HG03565 (cell line): ENCODE data around the gene DCAF11.

Source experiments
- ATAC-seq: cut with Tn5 transposase; IDR thresholded peaks from one replicate; pipeline ENCODE4 v1.9.1; 2021; ENCODE audit warnings: mild to moderate bottlenecking, moderate library complexity; ENCODE audit not compliant: unreplicated experiment

DCAF11 gene

GRCh38 chr14:24078146-24078545 is 36.4 kb upstream of the DCAF11 start:
- ATAC-seq: no peak

GRCh38 chr14:24079491-24080141 is 35.0 kb upstream of the DCAF11 start:
- ATAC-seq: no peak

GRCh38 chr14:24080142-24080530 is 34.4 kb upstream of the DCAF11 start:
- no peak for ATAC-seq

GRCh38 chr14:24080888-24081738 is 33.5 kb upstream of the DCAF11 start:
- peak; percentile 71 for ATAC-seq

GRCh38 chr14:24081739-24082211 is 32.8 kb upstream of the DCAF11 start:
- ATAC-seq: no peak

GRCh38 chr14:24082411-24083080 is 32.0 kb upstream of the DCAF11 start:
- ATAC-seq: no peak

GRCh38 chr14:24083462-24083861 is 31.1 kb upstream of the DCAF11 start:
- ATAC-seq: no peak

GRCh38 chr14:24084440-24084839 is 30.1 kb upstream of the DCAF11 start:
- ATAC-seq: no peak

- ATAC-seq: no peak
Observed at GRCh38 chr14:24085215-24085614, 29.4 kb upstream of the DCAF11 start.

- no peak for ATAC-seq
Observed at GRCh38 chr14:24086193-24086955, 28.2 kb upstream of the DCAF11 start.

- no peak for ATAC-seq
Observed at GRCh38 chr14:24087004-24087403, 27.6 kb upstream of the DCAF11 start.

- ATAC-seq: no peak
Observed at GRCh38 chr14:24088095-24088494, 26.5 kb upstream of the DCAF11 start.

GRCh38 chr14:24089890-24090289 is 24.7 kb upstream of the DCAF11 start:
- no peak for ATAC-seq

- ATAC-seq: no peak
Observed at GRCh38 chr14:24092110-24092504, 22.5 kb upstream of the DCAF11 start.

GRCh38 chr14:24092505-24093206 is 21.9 kb upstream of the DCAF11 start:
- ATAC-seq: no peak

- no peak for ATAC-seq
Observed at GRCh38 chr14:24093207-24093900, 21.2 kb upstream of the DCAF11 start.

- ATAC-seq: peak; percentile 23
Observed at GRCh38 chr14:24093901-24094840, 20.4 kb upstream of the DCAF11 start, which contains the start of gene PCK2. PCK2 (plus strand) TSS chr14:24094311; CDS start chr14:24094406, 95 bp downstream.

GRCh38 chr14:24094841-24095270 is 19.7 kb upstream of the DCAF11 start:
- ATAC-seq: no peak
